Ishikawa (cell line): Measurements from ENCODE around the gene ADRB2.

Experiments used
- CEBPB ChIP-seq: IDR thresholded peaks from 2 replicates; pipeline ENCODE4 v1.6.1; 2012
- EP300 ChIP-seq: IDR thresholded peaks from 2 replicates; pipeline ENCODE4 v1.6.1; 2012; ENCODE audit warnings: borderline replicate concordance
- MAX ChIP-seq: IDR thresholded peaks from 2 replicates; pipeline ENCODE4 v1.6.1; 2012
- NFIC ChIP-seq: IDR thresholded peaks from 2 replicates; pipeline ENCODE4 v1.6.1; 2012
- RAD21 ChIP-seq: IDR thresholded peaks from 2 replicates; pipeline ENCODE4 v1.6.1; 2012; ENCODE audit warnings: low read depth
- TAF1 ChIP-seq: IDR thresholded peaks from 2 replicates; pipeline ENCODE4 v1.6.1; 2012; ENCODE audit warnings: low read depth, mild to moderate bottlenecking
- TCF12 ChIP-seq: IDR thresholded peaks from 2 replicates; pipeline ENCODE4 v1.6.1; 2012; ENCODE audit warnings: low read depth
- TEAD4 ChIP-seq: IDR thresholded peaks from 2 replicates; pipeline ENCODE4 v1.6.1; 2012
- YY1 ChIP-seq: IDR thresholded peaks from 2 replicates; pipeline ENCODE4 v1.6.1; 2012; ENCODE audit warnings: low read depth
- TF ChIP-seq, protein P1 (sequence below): IDR thresholded peaks from 2 replicates; pipeline ENCODE4 v1.6.1; 2012

GRCh38 chr5:148853868-148854267 lies 27.5 kb downstream of the ADRB2 start:
- TF ChIP-seq CEBPB (no peak), TAF1 (no peak), RAD21 (no peak), TEAD4 (no peak), MAX (no peak), EP300 (no peak), NFIC (no peak), YY1 (no peak), TCF12 (no peak)
- TF ChIP-seq, protein P1, sequence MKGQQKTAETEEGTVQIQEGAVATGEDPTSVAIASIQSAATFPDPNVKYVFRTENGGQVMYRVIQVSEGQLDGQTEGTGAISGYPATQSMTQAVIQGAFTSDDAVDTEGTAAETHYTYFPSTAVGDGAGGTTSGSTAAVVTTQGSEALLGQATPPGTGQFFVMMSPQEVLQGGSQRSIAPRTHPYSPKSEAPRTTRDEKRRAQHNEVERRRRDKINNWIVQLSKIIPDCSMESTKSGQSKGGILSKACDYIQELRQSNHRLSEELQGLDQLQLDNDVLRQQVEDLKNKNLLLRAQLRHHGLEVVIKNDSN: no peak
